Stimulated activated CD4-positive, alpha-beta T cell treated with anti-CD3 and anti-CD28 coated beads, Interleukin-4, amount 100 ng/mL, for 48 hours (primary cell): ENCODE results near the gene GCNT4.

Experiments used
- DNase-seq, 2 donors: peaks; one replicate each; pipeline ENCODE4 v3.0.0-alpha.2; 2020; ENCODE audit warnings: low read depth in 2 of 2

The GCNT4 gene

DNA sequence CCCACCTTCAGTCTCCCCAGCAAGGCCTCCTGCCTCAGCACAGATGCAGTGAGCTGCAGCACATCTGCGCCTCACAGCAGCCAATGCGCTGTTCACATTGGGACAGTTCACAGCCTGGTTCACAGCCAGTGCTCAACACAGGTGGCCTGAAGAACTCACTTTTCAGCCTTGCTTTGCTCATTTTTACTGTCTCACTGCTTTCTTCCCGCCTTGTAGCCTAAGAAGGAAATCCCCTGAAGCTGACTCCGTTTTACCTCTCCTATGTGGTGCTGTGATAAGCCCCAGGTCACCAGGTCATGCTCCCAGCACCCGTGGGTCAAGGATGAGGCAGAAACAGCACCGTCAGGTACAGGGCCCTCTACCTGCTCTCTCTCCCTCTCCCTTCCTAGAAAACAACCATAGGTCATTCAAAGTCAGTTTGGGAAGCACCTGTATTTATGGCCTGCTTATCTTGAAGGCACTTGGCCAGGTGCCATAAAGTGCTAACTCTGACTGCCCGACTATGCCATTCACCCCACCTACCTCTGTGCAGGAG is 1.1 kb downstream of the GCNT4 start:
- DNase-seq: peak in 1 of 2 donors; percentile 11

DNA sequence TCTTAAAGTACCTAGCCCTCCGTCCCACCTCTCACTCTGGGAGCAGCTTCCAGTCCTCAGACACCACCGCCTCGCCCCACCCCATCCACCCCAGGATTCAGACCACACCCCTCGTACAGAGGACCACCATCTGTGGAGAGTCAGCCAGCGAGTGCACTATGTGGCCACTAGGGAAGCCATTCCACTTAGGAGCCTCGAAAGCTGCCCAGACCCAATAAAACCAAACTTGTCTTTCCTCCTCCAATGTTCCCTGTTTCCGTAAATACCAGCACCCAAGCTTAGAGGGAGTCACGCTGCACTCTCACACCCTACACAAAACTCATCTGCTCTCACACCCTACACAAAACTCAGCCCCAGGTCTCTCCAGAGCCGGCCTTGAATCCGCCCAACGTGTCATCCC is 1.9 kb downstream of the GCNT4 start:
- no peak for DNase-seq

DNA sequence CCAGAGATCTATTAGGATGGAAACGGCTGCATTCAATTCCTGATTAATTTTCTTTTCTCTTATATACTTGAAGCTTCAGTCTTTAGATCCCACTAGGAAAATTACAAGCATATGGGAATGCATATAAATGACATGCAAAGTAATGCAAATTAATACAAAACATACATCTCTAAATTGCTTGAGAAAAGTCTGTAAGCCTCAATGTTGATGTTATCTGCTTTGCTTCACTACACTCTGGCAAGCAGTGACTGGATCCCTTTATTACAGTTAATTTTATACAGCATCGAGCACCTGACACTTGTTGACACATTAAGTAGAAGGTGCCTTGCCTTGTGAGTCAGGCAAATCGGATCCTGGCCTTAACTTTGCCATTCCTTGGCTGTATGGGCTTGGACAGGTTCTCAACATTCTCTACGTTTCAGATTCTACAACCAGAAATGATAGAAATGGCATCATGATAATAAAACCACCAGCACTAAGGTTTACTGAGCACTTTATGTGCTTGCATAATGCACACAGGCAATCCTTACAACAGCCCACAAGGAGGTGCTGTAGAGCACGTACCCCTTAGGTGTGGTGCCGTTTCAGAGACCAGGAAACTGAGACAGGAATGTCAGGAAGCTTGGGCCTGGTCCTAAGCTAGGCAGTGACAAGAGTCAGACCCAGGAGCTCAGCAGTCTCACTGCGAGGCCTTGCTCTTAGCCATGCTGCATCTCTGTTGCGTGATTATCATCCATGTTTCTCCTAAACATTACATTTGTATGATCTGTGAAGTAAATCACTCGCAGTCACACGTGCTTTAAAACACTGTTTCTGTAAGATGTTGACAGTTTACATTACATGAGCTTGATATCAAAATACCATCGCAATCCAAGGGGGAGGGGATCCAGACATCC is 2.7 kb downstream of the GCNT4 start:
- DNase-seq: peak; percentile 35 to 43

DNA sequence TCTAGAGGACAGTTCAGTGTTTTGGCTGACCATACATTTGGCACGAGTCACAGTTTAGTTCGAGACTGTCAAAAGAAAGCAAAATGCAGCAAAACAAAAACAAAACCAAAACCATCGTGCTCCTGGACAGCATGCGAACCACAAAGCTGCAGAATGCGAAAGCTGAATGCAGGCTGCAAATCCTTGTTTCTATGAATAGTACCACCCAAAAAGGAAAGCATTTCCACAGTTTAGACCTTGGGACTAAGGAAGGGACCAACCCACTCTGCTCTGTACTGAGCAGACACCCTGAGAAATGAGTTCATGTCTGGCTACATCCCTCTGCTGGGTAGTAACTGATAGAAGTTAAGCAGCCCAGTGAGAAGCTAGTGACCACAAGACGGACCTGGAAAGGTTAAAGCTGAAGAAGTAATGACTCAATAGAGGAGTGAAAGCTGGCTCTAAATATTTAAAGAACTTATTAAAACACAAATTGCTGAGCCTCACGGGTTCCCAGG is 3.9 kb downstream of the GCNT4 start:
- no peak for DNase-seq

DNA sequence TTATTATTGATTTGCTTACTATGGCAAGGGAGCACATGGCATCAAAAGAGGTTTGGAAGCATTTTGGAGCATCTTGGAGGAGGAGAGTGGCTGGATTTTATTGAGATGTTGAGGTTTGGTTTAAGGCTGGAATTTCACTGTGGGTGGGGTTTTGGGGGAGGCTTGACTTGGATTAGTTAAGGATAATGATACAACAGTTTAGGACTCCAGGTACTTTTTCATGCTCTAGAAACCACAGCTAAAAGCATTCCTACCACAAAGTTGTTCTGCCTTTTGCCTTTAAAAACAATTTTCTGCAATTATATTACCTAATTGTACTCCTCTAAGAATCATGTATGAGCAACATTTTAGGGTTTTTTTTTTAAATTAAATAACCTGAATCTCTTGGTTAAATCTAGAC is 5.0 kb downstream of the GCNT4 start:
- DNase-seq: no peak

DNA sequence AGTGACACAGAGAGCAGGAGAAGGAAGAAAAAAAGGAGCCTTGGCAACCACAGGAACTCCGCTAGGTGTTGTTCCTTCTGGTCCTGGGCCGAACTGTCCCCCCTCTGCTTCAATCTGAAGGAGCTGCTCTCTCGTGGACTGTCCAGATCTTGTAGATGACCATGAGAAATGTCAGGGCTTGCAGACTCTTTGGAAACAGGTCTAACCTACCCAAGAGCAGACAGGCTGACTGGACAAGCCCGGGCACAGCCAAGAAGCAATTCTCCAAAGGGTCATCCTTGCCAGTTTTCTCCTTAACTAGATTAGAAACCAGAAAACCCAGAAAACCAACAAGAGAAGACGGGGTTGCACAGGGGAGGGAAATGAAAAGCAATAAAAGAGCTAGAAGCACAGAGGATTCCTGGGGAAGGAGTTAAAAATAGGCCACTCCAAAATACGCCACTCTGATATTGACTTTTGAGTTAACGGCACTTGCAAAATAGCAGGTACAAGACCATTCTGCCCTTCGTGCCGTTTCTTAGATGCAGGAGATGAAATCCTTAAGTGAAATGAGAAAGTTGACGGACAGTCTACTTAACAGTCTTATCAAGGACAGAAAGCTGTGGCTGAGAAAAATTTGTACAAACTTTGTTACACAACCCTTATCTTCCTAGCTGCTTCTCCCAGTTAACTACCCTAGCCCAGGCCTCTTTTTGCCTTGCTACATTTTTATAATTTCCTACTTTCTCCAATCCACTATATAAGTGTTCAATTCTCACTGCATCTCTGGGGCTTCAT is 5.8 kb downstream of the GCNT4 start:
- DNase-seq: no peak

DNA sequence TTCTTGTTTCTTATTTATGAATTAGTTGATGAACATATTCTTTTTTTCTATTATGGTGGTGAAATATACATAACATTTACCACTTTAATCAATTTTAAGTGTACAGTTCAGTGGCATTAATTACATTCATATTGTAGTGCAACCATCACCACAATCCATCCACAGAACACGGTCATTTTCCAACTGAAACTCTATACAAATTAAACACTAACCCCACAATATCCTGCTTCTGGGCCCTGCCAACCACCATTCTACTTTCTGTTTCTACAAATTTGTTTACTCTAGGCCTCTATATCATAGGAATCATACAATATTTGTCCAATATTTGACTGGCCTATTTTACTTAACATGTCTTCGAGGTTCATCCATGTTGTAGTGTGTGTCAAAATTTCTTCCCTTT is 7.3 kb downstream of the GCNT4 start:
- no peak for DNase-seq

DNA sequence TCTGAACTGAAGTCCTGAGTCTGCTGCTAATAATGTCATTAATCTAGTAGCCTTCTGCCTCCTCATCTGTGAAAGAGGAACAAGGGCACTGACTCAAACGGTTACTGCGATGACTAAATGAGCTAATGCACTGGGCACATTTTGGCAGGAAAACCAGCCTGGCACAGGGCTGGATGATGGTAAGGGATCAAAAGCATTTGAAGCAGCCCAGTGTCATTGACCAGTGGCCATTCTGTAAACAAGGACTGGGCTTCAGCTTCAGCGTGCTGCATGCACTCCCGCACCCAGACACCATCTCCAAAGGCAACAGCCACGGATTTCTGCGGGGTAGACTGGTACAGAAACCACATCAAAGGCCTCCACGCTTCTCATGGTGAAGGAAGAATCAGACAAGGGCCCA is 8.0 kb downstream of the GCNT4 start:
- DNase-seq: no peak

DNA sequence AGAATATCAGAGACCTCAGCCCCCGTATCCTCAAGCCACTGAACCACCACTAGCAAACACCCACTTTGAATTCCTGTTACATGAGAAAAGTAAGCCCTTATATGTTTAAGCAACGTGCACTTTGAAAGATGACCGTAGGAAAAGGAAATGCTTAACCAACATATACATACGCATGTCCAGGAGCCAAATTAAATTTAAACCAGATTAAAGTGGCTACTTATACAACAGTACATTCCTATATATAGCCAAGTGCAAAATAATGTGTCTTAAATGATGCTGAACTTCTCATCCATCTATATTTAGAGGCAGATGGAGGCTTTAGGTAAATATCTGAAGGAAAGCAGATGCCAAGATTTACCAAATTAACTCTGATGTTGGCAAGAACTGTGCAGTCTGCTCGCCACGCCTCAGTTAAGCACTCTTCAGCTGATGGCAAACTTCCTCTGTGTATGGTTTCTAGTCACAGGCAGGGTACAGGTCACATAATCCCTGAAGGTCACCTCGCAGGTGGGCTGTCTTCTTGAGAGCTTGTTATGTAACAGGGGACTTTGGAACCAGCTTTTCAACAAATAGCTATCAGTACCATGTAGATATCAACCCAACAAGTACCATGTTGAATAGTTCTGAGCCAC is 8.6 kb downstream of the GCNT4 start:
- DNase-seq: no peak

DNA sequence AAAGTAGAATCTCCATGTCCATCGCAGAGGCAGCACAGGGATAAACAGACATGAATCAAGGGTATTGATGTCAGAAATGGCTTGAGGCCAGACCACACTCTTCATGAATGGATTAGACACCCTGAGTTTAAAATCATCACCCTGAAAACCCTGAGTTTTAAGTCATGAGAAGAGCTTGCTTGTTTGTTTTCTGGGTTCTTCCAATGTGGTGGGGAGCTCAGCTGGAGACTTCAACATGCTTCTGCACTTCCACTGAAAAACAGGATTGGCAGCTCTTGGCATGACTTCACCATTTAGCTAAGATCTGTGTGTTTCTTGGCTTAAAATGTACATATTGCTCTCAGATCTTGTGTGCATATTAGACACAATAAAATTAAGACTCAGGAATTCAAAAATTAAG is 9.8 kb downstream of the GCNT4 start:
- DNase-seq: no peak

DNA sequence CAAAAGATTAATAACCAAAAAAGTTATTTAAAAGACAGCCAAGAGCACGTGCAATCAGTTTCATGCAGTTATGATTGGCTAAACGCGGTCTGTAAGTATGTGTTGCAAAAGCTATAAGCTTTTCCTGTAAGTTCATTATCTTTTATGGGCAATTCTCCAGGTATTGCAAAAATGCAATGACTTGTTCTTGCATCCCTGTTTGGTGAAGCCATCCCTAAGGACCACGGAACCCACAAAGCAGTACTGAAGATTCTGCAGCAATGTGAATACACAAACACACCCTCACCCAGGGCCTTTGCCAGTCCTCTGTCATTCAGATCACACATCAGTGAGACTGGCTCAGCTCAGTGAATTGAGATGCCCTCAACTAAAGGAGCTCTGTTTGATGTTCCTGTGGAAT is 11.4 kb downstream of the GCNT4 start:
- DNase-seq: no peak

DNA sequence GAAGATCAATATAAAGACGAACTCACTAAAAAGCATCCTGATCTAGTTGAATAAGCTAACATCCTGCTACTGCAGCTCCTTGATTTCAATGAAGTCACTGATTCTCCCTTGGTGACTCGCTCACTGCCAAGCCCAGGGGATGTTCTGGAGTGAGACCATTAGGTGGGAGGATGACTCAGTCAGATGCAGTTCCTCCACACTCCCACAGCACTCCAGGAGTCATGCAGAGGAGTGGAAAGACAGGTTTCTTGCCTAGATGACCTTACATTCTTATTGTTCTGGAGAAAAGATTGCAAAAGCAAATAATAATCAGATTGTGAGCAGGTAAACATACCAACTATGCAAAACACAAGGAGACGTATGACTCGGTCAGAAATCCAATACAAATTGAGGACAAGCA is 15.3 kb downstream of the GCNT4 start:
- DNase-seq: no peak

DNA sequence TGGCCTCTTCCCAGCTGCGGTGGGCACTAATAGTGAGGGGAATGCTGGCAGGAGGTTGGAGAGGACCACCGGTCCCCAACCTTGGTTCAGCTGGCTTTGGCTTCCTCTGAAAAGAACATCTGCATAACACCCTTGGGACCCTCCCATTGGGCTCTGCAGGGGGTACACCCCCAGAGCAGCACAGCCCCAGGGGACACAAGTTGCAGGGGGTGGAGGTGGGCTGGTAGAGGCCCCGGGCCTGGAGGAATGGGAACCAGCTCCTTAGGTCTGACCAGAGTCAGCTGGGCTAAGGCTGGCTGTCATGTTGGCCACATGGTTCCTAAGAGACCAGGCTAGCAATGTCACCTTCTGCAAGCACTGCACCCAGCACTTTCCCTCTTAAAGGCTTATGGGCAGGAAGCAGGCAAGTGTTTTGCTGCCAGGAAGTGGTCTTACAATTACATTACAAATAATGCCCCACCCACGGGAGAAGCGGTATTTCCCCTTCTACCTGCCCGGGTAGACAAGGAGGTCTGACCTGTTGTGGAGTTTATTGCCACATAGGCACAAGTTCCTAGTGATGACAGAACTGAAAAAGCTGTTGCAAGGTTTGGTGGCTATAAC is 18.1 kb downstream of the GCNT4 start:
- DNase-seq: no peak

DNA sequence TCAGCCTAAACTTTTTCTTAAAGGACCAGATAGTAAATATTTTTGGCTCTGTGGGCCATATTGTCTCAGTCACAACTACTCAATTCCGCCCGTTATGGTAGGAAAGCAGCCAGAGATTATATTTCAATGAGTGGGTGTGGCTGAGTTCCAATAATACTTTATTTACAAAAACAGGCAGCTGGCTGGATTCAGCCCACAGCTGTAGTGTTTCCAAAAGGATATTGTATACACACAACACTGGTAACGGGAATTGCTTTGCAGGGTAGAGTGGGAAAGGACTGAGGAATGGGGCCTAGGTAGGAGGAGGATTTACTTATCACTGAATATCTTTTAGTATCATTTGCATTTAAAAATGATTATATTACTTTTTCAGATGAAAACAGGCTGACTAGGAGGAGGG is 21.0 kb downstream of the GCNT4 start:
- DNase-seq: no peak

DNA sequence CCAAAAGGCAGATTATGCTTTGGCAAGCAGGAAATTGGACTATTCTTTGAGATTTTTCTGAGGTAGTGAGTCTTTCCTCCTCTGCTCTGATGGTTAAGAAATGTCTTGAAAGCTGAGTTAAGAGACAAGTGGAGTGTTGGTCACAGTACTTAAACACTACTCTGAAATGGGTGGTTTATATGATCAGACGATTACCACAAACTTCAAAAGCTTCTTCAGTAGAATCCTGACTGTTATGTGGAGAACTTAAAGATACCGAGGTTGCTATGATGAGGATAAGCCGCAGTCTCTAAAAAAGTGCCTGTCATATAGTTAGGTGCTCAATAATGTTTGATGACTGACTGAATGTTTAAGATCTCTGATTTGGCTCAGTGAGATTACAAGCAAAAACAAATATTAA is 24.3 kb downstream of the GCNT4 start:
- no peak for DNase-seq

DNA sequence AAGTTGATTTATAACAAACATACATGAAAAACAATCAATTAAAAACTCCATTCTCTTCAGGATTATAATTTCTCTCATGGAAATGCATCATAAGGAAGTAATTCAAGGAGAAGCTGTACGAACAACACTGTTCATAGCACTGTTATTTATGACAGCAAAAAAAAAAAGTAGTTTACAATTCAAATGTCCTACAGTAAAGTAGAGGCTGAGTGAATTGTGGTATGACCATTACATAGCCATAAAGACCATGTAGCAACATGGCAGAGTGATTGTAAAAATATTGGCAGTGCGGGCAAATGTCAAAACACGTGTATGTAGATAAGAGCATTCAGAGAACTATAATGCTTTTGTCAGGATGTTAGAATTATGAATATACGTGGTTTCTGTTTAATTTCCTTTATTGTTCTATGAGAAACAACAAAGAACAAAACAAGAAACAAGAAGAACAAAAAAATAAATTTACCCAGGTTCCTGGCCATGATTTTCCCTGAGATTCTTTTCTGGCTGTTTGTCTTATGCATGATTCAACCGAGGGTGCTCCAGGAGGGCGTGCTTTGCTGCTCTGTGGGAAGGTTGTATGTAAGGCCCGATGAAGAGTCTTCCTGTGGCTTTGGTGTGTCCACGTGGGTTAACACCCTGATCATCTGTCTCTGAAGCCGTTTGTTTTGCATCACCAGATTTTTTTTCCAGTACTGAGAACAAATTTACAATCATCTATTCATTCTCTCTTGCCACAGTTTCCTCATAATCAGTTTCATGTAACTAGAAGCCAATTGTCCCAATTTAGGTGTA is 28.8 kb downstream of the GCNT4 start:
- DNase-seq: no peak

DNA sequence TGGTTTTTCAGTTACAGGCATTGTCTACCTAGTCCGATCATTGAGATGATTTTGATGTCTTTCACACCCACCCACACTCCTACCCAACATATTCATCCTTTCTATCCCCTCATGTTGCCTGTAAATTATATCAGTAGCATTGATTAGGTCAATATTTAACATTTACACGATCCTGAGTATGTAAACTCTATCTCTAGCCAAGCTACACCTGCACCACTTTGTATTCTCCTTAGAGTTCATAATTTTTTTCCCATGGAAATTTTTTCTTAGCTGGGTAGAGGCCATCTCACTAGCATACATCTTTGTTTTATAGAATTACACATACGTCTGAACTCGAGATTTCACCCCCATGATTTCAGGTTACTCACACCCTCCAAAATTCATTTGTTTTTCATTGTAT is 30.6 kb downstream of the GCNT4 start:
- DNase-seq: no peak

DNA sequence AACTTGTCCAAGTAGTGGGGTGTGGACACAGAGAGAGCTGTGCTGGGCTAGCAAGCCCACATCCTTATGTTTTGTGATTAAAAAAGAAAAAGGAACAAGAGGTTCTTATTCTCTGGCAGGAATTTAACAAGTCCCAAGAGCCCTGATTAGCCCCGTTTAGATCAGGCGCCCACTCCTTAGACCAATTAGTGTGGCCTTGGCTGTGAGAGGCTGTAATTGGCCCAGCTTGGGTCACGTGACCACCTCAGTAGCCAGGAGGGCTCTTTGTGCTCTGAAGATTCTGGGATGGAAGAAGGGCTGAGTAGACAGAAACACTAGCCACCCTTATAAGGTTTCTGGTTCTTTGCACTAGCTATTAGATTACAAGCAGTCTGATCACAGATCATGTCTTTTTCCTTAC is 31.1 kb downstream of the GCNT4 start:
- no peak for DNase-seq

DNA sequence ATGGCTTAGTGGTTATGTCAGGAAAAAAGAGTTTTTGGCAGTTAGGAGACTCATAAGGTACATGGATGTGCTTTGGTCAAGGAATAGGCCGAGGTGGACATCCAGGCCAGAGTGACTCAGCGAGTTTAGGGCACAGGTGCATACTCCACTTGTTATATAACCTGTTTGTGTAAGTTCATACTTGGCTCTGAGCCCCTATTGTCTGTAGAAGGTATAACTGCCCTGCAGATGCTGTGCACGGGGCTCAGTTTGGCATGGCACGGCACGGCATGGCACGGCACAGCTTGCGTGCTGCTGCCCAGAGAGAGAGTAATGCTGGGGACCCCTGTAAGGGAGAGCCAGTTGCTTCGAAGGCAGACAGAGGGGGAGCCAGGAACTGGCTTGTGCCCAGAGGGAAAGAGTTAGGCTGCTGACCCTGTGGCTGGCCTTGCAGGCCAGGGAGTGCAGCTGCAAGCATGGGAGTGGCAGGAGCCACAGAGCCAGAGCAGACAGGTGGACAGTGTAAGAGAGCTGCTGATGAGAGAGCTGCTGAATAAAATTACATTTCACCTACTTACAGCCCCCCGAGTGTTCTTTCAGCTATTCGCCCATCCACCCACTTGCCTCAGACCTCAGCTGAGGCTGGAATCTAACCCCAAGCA is 32.2 kb downstream of the GCNT4 start:
- no peak for DNase-seq

DNA sequence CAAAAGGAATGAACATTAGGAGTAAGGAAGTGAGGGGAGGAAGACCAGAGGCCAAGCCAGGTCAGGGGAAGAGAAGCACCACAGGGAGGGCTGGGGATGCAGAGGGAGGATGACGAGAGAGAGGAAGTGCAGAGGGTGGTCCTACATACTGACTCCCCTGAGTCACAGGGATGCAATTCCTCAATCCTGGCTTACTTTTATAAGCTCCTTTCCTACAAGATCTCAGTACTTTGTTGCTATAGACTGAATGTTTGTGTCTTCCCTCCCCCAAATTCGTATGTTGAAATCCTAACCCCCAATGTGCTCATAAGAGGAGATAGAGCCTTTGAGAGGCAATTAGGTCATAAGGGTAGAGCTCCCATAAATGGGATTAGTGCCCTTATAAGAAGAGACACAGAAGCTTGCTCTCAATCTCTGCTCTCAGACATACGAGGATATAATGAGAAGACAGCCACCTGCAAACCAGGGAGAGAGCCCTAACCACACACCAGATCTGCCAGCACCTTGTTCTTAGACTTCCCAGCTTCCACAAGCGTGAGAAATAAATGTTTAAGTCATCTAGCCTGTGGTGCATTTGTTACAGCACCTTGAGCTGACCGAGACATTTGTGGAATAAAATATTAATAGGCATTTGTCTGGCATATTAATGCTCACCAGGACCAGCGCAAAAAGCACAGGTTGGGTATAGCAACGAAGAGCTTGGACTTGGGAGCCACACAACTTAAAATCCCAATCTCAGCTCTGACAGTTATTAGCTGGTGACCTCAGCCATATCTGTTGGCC is 33.4 kb downstream of the GCNT4 start:
- no peak for DNase-seq
